ENCODE data around the gene JADE2.
A peak's percentile ranks its signal among the peaks of the same experiment; 100 is the strongest.

The JADE2 gene

GRCh38 chr5:134530301-134531077 is 5.0 kb downstream of the JADE2 start:
- DNase-seq (ENCODE audit: low spot score), result no peak

DNA sequence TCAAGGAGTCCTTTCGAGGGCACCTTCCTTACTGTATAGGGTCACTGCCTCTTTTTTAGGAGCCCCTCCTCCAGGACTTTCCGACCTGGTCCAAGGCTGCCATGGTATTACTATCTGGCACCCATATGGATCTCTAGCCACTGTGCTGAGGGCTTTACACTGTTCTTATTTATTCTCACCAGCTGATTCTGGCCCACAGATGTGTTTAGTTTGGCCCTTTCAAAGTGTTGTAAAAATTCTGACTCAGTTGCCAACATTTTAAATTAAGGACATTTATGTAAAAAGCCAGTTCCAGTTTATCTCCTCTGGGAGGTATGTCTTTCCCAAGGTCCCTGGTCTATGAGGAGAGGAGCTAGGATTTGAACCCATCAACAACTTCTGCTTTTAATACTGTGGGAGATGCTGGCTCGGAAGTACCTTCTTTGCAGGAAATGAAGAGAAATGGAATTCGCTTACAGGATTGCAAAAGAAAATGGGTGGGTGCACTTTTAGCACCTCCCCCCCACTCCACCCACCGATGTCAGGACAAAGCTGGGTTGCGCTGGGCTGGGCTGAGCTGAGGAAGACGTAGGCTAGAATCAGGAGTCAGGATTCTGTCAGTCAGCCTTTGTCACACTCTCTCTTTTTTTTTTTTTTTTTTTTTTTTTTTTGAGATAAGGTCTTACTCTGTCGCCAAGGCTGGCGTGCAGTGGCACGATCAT is 7.8 kb downstream of the JADE2 start:
- no peak for DNase-seq (ENCODE audit: low spot score)

- no peak for DNase-seq (ENCODE audit: low spot score)
Measured at GRCh38 chr5:134534058-134534725, 8.7 kb downstream of the JADE2 start.

DNA sequence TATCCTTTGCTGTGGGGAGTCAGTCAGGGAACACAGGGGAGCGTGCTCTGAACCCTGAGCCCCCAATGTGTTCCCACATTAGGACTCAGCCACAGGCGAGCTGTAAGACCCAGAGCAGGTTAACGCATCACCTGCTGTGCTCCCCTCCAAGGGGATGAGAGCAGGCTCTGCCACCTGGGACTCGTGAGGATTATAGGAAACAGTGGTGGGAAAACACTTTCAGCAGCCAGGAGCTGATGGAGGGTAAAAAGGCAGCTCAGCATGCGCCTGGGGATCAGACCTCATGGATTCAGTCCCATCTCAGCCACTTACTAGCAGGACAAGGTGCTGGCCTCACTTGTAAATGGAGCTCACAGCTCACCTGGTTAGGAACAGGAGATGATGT is 9.2 kb downstream of the JADE2 start:
- no peak for DNase-seq (ENCODE audit: low spot score)

GRCh38 chr5:134536876-134537275 is 11.4 kb downstream of the JADE2 start:
- no peak for DNase-seq (ENCODE audit: low spot score)

- no peak for DNase-seq (ENCODE audit: low spot score)
Measured at GRCh38 chr5:134537297-134537696, 11.8 kb downstream of the JADE2 start.

- DNase-seq (ENCODE audit: low spot score), result no peak
Measured at GRCh38 chr5:134538296-134538695, 12.8 kb downstream of the JADE2 start.

- no peak for DNase-seq (ENCODE audit: low spot score)
Measured at GRCh38 chr5:134539732-134540131, 14.3 kb downstream of the JADE2 start.

- no peak for DNase-seq (ENCODE audit: low spot score)
Measured at GRCh38 chr5:134540747-134541733, 15.6 kb downstream of the JADE2 start.

DNA sequence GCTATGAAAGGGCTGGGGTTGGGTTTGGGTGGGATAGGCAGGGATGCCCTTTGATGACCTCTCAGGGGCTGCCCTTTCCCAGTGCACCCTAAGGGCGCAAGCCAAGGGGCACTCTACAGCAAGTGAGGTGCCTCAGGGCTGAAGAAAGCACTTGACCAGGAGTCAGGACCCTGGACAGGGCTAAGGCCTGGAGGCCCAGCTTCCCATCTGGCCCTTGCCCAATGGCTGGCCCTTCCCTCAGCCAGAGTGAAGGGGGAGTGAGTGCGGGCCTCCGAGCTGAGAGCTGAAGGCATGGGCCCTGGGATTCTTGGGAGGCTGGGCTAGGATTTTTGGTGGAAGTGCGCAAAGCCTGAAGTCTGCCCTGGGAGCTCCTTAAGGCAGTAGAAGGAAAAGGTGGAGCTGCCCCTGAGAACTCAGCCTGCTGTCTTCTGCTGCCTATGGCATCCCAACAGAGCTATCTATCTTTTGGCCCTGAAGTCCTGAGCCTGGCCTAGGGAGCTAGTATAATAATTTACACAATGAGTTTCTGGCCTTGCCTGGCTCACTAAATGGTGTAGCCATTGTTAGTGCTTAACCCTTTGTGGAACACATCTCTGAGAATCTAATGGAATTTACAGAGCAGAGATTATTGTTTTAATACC is 16.4 kb downstream of the JADE2 start:
- DNase-seq (ENCODE audit: low spot score), result no peak

DNA sequence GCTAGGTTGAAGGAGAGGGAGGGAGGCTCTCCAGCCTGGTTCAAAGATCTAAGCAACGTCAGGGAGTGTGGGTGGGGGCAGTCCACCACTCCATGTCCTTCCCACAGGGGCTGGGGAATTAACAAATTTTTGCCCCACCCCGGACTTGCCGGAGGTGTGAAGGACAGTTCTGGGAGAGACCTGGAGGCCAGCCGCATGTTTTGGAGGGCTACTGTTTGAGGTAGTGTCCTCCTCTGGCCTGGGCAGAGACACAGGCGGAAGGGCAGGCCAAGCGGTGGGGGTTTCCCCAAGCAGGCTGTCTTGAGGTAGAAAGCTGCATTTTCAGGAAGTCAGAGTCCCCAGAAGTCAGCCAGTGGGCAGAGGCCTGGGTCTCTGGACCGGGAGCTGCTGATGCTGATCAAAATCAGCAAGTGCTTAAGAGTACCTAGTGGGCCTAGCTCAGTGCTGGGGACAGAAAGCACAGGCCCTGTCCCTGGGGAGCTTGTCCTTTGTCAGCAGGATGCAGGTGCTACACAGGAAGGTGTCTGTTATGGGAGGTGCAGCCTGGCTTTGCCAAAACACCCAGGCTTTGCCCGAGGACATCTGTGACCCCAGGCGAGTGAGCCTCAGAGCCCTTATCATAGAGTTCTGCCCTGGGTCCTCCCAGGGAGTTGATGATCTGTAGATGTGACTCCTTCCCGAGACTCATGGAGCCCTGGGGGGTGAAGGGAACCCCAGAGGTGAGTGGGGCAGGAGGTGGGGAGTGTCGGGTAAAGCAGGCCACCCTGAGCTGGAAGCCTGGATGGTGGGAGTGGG is 18.5 kb downstream of the JADE2 start:
- DNase-seq (ENCODE audit: low spot score), result no peak

DNA sequence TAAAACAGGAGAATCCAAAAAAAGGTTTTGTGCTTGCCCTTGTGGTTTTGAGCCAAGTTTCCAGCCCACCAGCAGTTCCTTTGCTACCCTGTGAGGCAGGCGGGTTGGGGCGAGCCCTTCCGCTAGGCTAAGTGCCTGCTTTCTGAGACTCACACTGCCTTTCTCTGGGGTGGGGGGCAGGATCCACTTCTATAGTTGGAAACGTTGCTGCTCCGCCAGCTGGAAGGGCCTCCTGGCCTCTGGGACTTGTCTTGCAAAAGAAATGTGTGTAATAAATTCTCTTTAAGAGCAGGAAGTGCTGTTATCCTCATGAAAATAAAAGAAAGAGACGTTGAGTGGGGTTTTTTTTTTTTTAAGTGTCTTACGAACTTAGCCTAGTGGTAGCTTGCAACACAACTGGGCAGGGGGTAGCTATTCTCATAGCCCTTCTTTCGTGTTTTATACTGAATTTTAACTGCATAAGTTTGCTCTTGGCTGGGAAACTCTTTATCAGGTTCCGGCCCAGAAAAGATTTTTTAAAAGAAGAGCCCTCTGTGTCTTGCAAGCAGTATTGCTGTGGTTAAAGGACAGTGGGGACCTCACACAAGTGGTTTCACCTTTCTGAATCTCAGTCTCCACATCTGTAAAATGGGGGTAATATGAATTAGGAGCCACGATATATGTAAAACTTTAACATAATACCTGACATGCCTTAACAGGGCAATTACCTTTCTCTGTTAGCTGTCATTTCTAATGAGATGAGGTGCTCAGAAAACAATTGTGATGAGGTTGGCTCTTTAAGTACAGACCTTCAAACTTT is 19.8 kb downstream of the JADE2 start:
- no peak for DNase-seq (ENCODE audit: low spot score)

DNA sequence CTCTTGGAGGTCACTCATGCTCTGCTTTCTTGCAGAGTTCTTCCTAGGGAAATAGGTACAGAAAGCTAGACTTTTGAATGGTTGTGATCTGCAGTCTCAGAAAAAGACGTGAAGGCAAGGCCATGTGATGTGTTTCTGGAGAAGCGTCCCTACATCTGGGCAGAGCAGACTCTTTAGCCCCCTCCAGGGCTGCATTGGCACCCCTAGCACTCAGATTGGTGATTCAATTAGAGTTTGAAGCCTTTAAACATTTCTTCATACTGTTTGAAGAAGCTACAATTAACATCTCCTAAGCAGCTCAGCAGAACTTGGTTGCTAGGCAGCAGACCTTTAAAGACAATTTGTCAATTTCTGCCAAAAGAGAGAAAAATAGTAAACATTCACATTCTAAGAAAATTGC is 21.6 kb downstream of the JADE2 start:
- no peak for DNase-seq (ENCODE audit: low spot score)

- peak; percentile 45 for DNase-seq (ENCODE audit: low spot score)
Measured at GRCh38 chr5:134547579-134547978, 22.1 kb downstream of the JADE2 start.

GRCh38 chr5:134547999-134548658 is 22.7 kb downstream of the JADE2 start:
- DNase-seq (ENCODE audit: low spot score), result no peak

GRCh38 chr5:134549714-134550113 is 24.2 kb downstream of the JADE2 start:
- no peak for DNase-seq (ENCODE audit: low spot score)

- no peak for DNase-seq (ENCODE audit: low spot score)
Measured at GRCh38 chr5:134550271-134551214, 25.1 kb downstream of the JADE2 start.

GRCh38 chr5:134551901-134552300 is 26.4 kb downstream of the JADE2 start:
- no peak for DNase-seq (ENCODE audit: low spot score)
